ENCODE data around the gene SRGAP1. TPM values are rescaled to one million over a fixed set of nuclear protein-coding genes. Genes with fewer than 3 reads are reported as not detected.

The SRGAP1 gene
- polyA plus RNA-seq, 1 donor (not counting 4 experiments of a cell fraction or from before 2014, with no cell fraction given) = 4.5 TPM

- no peaks in the 10 kb centered on the region for H3K4me1 ChIP-seq (ENCODE audit: control insufficient read depth, extremely low read depth, insufficient read depth, low read length)
- TF ChIP-seq EZH2 (IDR thresholded peaks at IDR 0.05; ENCODE audit: low read length) (no peak), CTCF (optimal IDR thresholded peaks at IDR 0.05 in 1 of 3, IDR thresholded peaks at IDR 0.05 in 1 of 3, conservative IDR thresholded peaks at IDR 0.05 in 1 of 3; ENCODE audit: extremely low read depth in 1 of 3, insufficient read depth in 2 of 3, low read length in 3 of 3) (no peak)
- H3K4me2 ChIP-seq (ENCODE audit: control insufficient read depth, extremely low read depth, insufficient read depth, low read depth, low read length) = no peak overlapping the region
- dilution Hi-C loops (cut with MboI; ENCODE audit: extremely low pct_ligation_motif_present, low sequenced_read_pairs) = no loop called here
- no peaks in the 10 kb centered on the region for H3K9me1 ChIP-seq (ENCODE audit: control insufficient read depth, extremely low read depth, insufficient read depth, low read length)
- no peak overlapping the region for H3K27ac ChIP-seq (ENCODE audit: control insufficient read depth, insufficient read depth, low read length)
- DNase-seq (ENCODE audit: low read depth, low spot score) (no peak), FAIRE-seq (no peak)
- H2AFZ ChIP-seq (ENCODE audit: control insufficient read depth, low read length) = no peak overlapping the region
- no peak overlapping the region for H3K9ac ChIP-seq (ENCODE audit: control insufficient read depth, extremely low read depth, insufficient read depth, low read length)
- peaks cover 3 to 10% of the 10 kb centered on the region in 2 experiments for H3K36me3 ChIP-seq (ENCODE audit: control insufficient read depth in 2 of 2, extremely low read depth in 1 of 2, insufficient read depth in 2 of 2, low read length in 2 of 2)
- no peaks in the 10 kb centered on the region for H3K27me3 ChIP-seq (ENCODE audit: control insufficient read depth, extremely low read depth, insufficient read depth, low read length)
- H3K4me3 ChIP-seq (ENCODE audit: control insufficient read depth in 2 of 3, extremely low read depth in 1 of 3, insufficient read depth in 2 of 3, low read depth in 1 of 3, low read length in 3 of 3) = no peak overlapping the region
- H4K20me1 ChIP-seq (ENCODE audit: control insufficient read depth, extremely low read depth, insufficient read depth, low read length) = no peaks in the 10 kb centered on the region
- H3K9me3 ChIP-seq (ENCODE audit: control insufficient read depth, low read depth, low read length) = no peaks in the 10 kb centered on the region
- H3K79me2 ChIP-seq (ENCODE audit: control insufficient read depth, insufficient read depth, low read length) = no peaks in the 10 kb centered on the region
Observed at GRCh38 chr12:64147875-64148274, 303.4 kb downstream of the SRGAP1 start.

- TF ChIP-seq EZH2 (IDR thresholded peaks at IDR 0.05; ENCODE audit: low read length) (no peak), CTCF (optimal IDR thresholded peaks at IDR 0.05 in 1 of 3, IDR thresholded peaks at IDR 0.05 in 1 of 3, conservative IDR thresholded peaks at IDR 0.05 in 1 of 3; ENCODE audit: extremely low read depth in 1 of 3, insufficient read depth in 2 of 3, low read length in 3 of 3) (no peak)
- no peak overlapping the region for H3K4me3 ChIP-seq (ENCODE audit: control insufficient read depth in 2 of 3, extremely low read depth in 1 of 3, insufficient read depth in 2 of 3, low read depth in 1 of 3, low read length in 3 of 3)
- no peaks in the 10 kb centered on the region for H3K4me1 ChIP-seq (ENCODE audit: control insufficient read depth, extremely low read depth, insufficient read depth, low read length)
- no peaks in the 10 kb centered on the region for H3K36me3 ChIP-seq (ENCODE audit: control insufficient read depth in 2 of 2, extremely low read depth in 1 of 2, insufficient read depth in 2 of 2, low read length in 2 of 2)
- no peak overlapping the region for H3K4me2 ChIP-seq (ENCODE audit: control insufficient read depth, extremely low read depth, insufficient read depth, low read depth, low read length)
- dilution Hi-C loops (cut with MboI; ENCODE audit: extremely low pct_ligation_motif_present, low sequenced_read_pairs) = no loop called here
- no peaks in the 10 kb centered on the region for H3K27me3 ChIP-seq (ENCODE audit: control insufficient read depth, extremely low read depth, insufficient read depth, low read length)
- no peaks in the 10 kb centered on the region for H3K9me3 ChIP-seq (ENCODE audit: control insufficient read depth, low read depth, low read length)
- no peak overlapping the region for H3K27ac ChIP-seq (ENCODE audit: control insufficient read depth, insufficient read depth, low read length)
- H3K9me1 ChIP-seq (ENCODE audit: control insufficient read depth, extremely low read depth, insufficient read depth, low read length) = no peaks in the 10 kb centered on the region
- FAIRE-seq (no peak), DNase-seq (ENCODE audit: low read depth, low spot score) (no peak)
- no peaks in the 10 kb centered on the region for H3K79me2 ChIP-seq (ENCODE audit: control insufficient read depth, insufficient read depth, low read length)
- no peak overlapping the region for H2AFZ ChIP-seq (ENCODE audit: control insufficient read depth, low read length)
- no peak overlapping the region for H3K9ac ChIP-seq (ENCODE audit: control insufficient read depth, extremely low read depth, insufficient read depth, low read length)
- H4K20me1 ChIP-seq (ENCODE audit: control insufficient read depth, extremely low read depth, insufficient read depth, low read length) = no peaks in the 10 kb centered on the region
Observed at GRCh38 chr12:64154677-64155076, 310.2 kb downstream of the SRGAP1 start.
